NCI-H69 (cell line): ENCODE measurements around the gene RFX1.
"Not testable (repeated sequence)": the region's sequence is repeated elsewhere in the genome, so short reads cannot be mapped to it uniquely, and the experiment has no call there.

Experiments used
- DNase-seq: peaks from one replicate; lab custom pipeline; 2025; lab: John Stamatoyannopoulos, UW

RFX1 gene

DNA sequence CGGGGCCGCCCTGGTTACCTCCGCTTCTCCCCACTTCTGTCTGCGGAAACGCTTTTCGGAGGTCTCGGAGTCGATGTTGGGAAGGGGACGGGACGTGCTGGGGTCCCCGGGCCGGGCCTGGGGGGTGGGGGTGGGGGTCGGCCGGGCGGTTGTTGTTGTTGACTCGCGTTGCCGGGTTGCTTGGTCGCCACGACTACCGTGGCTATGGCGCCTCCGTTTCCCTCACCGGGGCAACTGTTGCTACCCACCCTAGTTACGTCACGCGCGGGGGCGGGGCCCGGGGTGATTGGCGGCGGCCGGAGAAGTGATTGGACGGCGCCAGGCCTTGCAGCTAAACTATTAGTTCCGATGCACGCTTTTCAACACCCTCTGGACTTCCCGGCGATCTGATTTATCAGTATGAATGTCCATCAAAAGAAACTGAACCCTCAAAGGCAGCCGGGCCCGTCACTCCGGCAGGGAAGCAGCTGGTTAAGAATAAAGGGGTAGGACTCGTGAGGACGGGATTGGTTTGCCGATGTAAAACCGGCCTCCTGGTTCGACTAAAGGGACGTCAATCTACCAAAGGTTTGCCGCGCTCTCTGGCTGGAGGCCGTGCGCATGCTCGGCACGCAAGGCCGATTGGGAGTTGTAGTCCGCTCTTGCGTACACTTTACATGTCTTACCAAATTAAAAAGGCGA, at the start of gene RFX1:
Gene RFX1 (minus strand): TSS at position 236 of the 681 bp plus-strand sequence. CDS start 12,477 bp downstream, outside the sequence.
- DNase-seq: peak; percentile 100

DNA sequence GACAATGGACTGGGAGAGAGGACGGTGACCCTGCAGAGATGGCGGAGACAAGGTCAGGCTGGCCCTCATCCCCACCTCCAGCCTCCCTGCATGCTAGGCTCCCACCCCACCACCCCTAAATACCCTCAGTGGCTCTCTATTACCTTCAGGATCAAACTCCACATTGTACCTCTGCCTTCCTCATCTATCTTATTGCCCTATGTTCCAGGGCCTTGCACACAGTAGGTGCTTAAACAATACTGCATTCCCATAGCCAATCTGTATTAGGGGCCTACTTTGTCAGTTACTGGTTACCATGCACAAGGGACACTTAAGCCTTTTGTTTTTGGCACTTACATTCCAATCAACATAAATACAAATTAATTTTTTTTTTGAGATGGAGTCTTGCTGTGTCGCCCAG, 49.3 kb upstream of the RFX1 start:
- no peak for DNase-seq

GRCh38 chr19:14054721-14055120, 48.6 kb upstream of the RFX1 start:
- no peak for DNase-seq

DNA sequence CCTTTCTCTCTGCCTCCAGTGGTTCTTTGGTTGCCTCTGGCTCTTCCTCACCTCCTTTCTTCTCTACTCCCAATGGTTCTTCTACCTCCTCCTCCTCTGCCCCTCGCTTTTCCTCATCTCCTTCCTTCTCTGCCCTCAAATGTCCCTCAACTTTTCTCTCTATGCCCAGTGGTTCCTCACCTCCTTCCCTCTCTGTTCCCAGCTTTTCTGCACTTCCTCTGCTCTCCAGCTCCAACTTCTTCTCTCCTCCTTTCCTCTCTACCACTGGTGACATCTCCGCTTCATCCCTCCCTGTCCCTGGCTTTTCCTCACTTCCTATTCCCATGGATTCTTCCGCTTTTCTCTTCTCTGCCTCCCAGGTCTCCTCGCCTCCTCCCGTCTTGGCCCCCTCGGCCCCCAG, 48.0 kb upstream of the RFX1 start:
- no peak for DNase-seq

- no peak for DNase-seq
Observed at GRCh38 chr19:14053500-14053899, 47.4 kb upstream of the RFX1 start.

GRCh38 chr19:14053032-14053431, 46.9 kb upstream of the RFX1 start:
- no peak for DNase-seq

DNA sequence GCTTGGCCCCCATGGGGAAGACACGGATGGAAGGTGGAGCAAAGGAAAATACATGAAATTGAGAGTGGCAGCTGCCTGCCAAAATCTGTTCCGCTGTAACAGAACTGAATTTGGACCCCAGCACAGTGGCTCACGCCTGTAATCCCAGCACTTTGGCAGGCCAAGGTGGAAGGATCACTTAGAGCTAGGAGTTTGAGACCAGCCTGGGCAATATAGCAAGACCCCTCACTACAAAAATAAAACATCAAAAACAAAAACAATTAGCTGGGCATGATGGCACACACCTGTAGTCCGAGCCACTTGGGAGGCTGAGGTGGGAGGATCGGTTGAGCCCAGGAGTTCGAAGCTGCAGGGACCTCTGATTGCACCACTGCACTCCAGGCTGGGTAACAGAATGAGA, 46.4 kb upstream of the RFX1 start:
- no peak for DNase-seq

DNA sequence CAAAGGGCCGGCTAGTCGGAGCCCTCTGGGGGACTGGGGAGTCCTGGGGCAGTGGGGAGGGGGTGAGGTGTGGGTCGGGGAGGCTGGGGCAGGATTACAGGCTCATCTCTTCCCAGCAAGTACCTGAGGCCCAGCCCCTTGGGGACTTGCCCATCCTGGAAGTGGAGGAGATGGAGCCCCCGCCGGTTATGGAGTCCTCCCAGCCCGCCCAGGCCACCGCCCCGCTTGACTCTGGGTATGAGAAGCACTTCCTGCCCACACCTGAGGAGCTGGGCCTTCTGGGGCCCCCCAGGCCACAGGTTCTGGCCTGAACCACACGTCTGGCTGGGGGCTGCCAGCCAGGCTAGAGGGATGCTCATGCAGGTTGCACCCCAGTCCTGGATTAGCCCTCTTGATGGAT, 45.9 kb upstream of the RFX1 start:
- DNase-seq: no peak

GRCh38 chr19:14050961-14051360, 44.8 kb upstream of the RFX1 start:
- DNase-seq: not testable (repeated sequence)

- DNase-seq: no peak
Observed at GRCh38 chr19:14050512-14050911, 44.4 kb upstream of the RFX1 start.

DNA sequence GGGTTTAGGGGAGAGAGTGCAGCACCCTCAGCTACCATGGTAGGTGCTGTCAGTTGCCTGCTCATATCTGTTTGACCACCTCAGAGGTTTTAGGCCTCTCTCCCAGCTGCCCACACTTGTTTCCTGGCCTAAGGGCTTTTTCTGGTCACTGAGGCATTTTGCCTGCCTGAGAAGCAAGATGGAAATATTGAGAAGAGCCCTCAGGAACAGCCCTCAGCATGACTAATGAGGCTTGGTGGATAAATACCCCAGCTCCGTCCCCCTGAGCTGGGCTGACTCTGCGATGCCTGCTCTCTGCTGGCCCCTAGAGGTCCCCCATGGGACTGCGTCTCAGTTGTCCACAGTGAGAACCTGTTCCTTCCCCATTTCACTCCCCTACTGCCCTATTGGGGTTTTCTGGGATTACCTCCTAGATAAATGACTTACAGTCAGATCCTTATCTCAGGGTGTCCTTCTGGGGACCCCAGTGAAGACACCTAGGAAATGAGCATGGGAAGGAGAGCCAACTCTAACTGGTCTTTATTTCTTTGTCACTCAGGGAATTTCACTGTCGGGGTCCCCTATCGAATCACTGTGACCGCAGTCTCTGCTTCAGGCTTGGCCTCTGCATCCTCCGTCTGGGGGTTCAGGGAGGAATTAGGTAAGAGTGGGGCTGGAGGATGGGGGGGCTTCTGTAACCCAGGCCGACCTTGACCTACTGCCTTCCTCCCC, 42.5 kb upstream of the RFX1 start:
- DNase-seq: peak; percentile 62

GRCh38 chr19:14047866-14048265, 41.7 kb upstream of the RFX1 start:
- DNase-seq: not testable (repeated sequence)

DNA sequence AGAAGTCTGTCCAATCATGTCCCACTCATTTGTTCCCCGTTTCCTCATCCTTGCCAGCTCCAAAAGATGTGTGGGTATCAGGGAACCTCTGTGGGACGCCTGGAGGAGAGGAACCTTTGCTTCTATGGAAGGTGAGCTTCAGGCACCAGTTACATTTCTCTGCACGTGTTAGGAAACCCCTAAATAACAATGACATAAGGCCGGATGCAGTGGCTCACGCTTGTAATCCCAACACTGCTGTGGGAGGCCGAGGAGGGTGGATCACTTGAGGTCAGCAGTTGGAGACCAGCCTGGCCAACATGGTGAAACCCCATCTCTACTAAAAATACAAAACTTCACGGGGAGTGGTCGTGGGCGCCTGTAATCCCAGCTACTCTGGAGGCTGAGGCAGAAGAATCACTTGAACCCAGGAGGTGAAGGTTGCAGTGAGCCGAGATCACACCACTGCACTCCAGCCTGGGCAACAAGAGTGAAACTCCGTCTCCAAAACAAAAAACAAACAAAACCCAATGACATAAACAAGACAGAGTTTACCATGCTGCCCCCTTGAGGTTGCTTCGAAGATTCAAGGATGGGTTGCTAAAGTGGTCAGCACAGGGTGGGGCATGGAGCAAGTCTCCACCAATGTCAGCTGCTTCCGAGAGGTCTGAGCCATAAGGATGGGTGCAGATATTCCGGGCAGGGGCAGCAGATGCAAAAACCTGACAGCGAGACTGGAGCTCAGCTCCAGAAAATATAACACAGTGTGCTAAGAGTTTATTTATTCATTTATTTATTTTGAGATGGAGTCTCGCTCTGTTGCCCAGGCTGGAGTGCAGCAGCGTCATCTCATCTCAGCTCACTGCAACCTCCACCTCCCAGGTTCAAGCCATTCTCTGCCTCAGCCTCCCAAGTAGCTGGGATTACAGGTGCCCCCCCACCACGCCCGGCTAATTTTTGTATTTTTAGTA, 36.8 kb upstream of the RFX1 start:
- DNase-seq: peak; percentile 63

DNA sequence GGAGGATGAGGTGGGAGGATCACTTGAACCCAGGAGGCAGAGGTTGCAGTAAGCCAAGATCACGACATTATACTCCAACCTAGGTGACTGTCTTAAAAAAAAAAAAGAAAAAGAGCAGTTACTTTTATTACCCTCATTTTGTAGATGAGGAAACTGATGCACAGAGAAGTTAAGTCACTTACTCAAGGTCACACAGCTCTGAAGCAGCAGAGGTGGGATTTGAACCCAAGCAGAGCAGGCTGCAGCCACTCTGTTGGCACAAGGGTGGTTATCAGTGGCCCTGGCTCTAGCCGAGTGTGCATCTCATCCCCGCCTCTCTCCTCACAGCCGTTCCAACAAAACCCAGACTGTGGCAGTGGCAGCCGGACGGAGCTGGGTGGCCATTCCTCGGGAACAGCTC, 33.1 kb upstream of the RFX1 start:
- DNase-seq: no peak

GRCh38 chr19:14035706-14036105, 29.6 kb upstream of the RFX1 start:
- DNase-seq: no peak

DNA sequence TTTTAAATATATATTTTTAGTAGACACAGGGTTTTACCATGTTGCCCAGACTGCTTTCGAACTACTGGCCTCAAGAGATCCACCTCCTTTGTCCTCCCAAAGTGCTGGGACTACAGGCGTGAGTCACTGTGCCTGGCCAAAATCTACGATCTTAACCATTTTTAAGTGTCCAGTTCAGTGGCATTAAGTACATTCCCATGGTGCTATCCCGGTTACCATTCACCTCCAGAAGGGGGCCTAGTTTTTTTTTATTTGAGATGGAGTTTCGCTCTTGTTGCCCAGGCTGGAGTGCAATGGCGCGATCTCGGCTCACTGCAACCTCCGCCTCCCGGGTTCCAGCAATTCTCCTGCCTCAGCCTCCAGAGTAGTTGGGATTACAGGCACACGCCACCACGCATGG, 29.0 kb upstream of the RFX1 start:
- DNase-seq: peak; percentile 18

DNA sequence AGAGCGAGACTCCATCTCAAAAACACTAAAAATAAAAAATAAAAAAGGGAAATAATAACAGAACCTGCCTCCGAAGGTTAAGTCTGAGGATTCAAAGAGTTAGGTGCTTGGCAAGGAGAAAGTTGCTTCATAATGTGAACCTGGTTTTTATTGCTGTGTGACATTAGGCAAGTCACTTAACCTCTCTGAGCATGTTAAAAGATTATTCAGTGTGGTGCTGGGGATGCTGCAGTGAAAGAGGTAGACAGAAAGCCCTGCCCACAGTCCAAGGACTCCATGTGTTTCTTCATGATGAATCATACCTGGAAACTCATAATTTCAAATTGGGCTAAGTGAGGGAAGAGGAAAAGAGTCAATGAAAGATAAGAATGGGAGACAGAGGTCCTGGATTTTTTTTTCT, 27.8 kb upstream of the RFX1 start:
- no peak for DNase-seq

- peak; percentile 83 for DNase-seq
Observed at GRCh38 chr19:14031719-14032480, 25.8 kb upstream of the RFX1 start, which contains the start of gene IL27RA. TSS of gene IL27RA (plus strand) at chr19:14031762. CDS start at chr19:14031873, 111 bp downstream.

- no peak for DNase-seq
Observed at GRCh38 chr19:14030997-14031718, 25.0 kb upstream of the RFX1 start.

DNA sequence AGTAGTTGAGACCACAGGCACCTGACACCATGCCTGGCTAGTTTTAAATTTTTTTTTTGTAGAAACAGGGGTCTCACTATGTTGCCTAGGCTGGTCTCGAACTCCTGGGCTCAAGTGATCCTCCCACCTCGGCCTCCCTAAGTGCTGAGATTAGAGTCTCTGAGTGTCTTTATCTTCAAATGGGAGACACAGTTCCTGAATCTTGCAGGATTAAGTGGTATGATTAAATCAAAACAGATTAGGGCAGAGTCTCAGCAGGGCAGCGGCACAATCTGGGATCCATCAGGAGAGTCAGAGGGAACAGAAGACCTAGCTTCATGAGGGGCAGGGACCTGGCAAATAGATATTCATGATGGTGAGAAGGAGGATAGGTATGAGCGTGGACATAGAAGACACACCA, 22.8 kb upstream of the RFX1 start:
- no peak for DNase-seq

DNA sequence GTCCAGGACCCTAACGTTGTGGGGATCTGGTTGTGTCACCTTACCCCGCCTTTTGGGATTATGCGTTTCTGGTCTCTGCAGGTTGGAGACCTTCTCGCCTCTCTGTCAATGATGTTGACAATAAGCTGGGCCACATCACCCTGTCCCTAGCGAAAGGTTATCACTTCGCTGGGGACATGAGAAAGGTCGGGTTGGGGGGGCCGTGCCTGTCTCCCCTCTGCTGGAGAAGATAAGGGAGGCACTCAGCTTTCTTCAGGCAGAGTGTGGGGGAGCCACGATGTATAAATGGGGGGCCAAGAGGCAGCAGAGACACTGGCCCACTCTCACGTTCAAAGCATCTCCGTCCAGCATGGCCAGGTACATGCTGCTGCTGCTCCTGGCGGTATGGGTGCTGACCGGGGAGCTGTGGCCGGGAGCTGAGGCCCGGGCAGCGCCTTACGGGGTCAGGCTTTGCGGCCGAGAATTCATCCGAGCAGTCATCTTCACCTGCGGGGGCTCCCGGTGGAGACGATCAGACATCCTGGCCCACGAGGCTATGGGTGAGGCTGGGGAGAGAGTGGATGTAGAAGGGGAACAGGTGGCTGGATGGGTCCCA, 21.8 kb upstream of the RFX1 start, which contains the start of gene RLN3:
Gene RLN3 (plus strand): TSS at position 293 of the 595 bp plus-strand sequence. CDS start 57 bp downstream, at position 350.
- DNase-seq: no peak
